Upper lobe of left lung (tissue), 6 donors: ENCODE results near the gene DENND10. TPM values are rescaled to one million over a fixed set of nuclear protein-coding genes. Genes with fewer than 3 reads are reported as not detected.

Source experiments
- ATAC-seq, 2 donors: fragments of 200-7000 bp; cut with Tn5 transposase; one replicate each; pipeline ENCODE4 v1.9.1; 2022; ENCODE audit warnings: mild to moderate bottlenecking in 2 of 2, moderate library complexity in 2 of 2; ENCODE audit not compliant: low FRiP score in 2 of 2
- DNase-seq, 2 donors: peaks; one replicate each; pipeline ENCODE4 v3.0.0-alpha.2; 2019 to 2020
- H3K27ac ChIP-seq, 4 donors: fragments of 200-600 bp; sonication (generic); one replicate each; pipeline ENCODE4 v1.5.1; 2016 to 2019
- H3K27me3 ChIP-seq, 4 donors: fragments of 200-600 bp; sonication (generic); one replicate each; pipeline ENCODE4 v1.5.1; 2017 to 2019
- H3K36me3 ChIP-seq, 4 donors: fragments of 200-600 bp; sonication (generic); one replicate each; pipeline ENCODE4 v1.5.1; 2016 to 2019
- H3K4me1 ChIP-seq, 4 donors: fragments of 200-600 bp; sonication (generic); one replicate each; pipeline ENCODE4 v1.5.1; 2018 to 2019
- H3K4me3 ChIP-seq, 4 donors: fragments of 200-600 bp; sonication (generic); one replicate each; pipeline ENCODE4 v1.5.1; 2017 to 2019; ENCODE audit warnings: mild to moderate bottlenecking in 2 of 4, moderate library complexity in 1 of 4
- H3K9me3 ChIP-seq, 4 donors: fragments of 200-600 bp; sonication (generic); one replicate each; pipeline ENCODE4 v1.5.1; 2018 to 2019
- CTCF ChIP-seq, 6 experiments: fragments of 450-650 bp in 4 of 6; fragments of 200-600 bp in 2 of 6; sonication (generic) in 2 of 6; IDR thresholded peaks; one replicate each; pipeline ENCODE4 v1.5.1; 2016 to 2019; ENCODE audit warnings: antibody characterized with exemption in 6 of 6
- EP300 ChIP-seq, 4 donors: sonication (generic); formaldehyde crosslinking; IDR thresholded peaks; one replicate each; pipeline ENCODE4 v1.5.1; 2017; ENCODE audit warnings: antibody characterized with exemption in 4 of 4, control low read depth in 2 of 4
- POLR2A ChIP-seq, 4 donors: fragments of 450-650 bp; IDR thresholded peaks; one replicate each; pipeline ENCODE4 v1.5.1; 2016 to 2017; ENCODE audit warnings: antibody characterized with exemption in 4 of 4, mild to moderate bottlenecking in 2 of 4
- POLR2AphosphoS5 ChIP-seq, 2 donors: sonication (generic); formaldehyde crosslinking; IDR thresholded peaks; one replicate each; pipeline ENCODE4 v1.5.1; 2017; ENCODE audit warnings: antibody characterized with exemption in 2 of 2
- WGBS, 2 donors: methylation state at CpG; one replicate each; pipeline ENCODE4 v1.1.5; 2017 to 2018; 5-methylcytosine and 5-hydroxymethylcytosine counted together
- total RNA-seq, 6 donors: library from RNA; depleted of rRNA in 4 of 6; stranded (reverse); fragments of >200 nt in 4 of 6; gene quantifications; one replicate each; pipeline versions ENCODE4 v1.1.0 to v1.2.1, GENCODE V29; 2016 to 2021
- donor health status: DM: no; HTN: no; CAD: no; lungs with moderate emphysema.
- donor health status: DM: no; HTN: yes; CAD: no; lungs with severe emphysema.

The DENND10 gene
- total RNA-seq, 6 donors from 2014 or later, result 17.8 to 53.5 (median 29.9) TPM

GRCh38 chr10:119115926-119116325, 12.0 kb downstream of the DENND10 start:
- no peak for ATAC-seq

GRCh38 chr10:119116326-119116951, 12.5 kb downstream of the DENND10 start:
- TF ChIP-seq EP300 (IDR thresholded peaks at IDR 0.05), result no peak
- no peaks in the 10 kb centered on the region for H3K9me3 ChIP-seq
- no peak overlapping the region for H3K4me3 ChIP-seq
- no peak overlapping the region for H3K27ac ChIP-seq
- H3K36me3 ChIP-seq, result peaks cover 17 to 86% (median 34%) of the 10 kb centered on the region in 4 donors
- DNase-seq, result no peak
- H3K4me1 ChIP-seq, result no peaks in the 10 kb centered on the region
- no peaks in the 10 kb centered on the region for H3K27me3 ChIP-seq
- ATAC-seq, result no peak
- WGBS, 2 donors, result 94 to 99% methylated on average over 6 of the region's 6 CpGs

More at GRCh38 chr10:119115926-119116325, 12.0 kb downstream of the DENND10 start:
- 83 to 93% methylated on average over 9 of the region's 9 CpGs for WGBS, 2 donors
- Histone ChIP-seq H3K36me3 (peaks cover 17 to 87% (median 34%) of the 10 kb centered on the region in 4 donors), H3K4me3 (no peak overlapping the region), H3K27me3 (no peaks in the 10 kb centered on the region), H3K4me1 (no peaks in the 10 kb centered on the region), H3K9me3 (no peaks in the 10 kb centered on the region), H3K27ac (no peak overlapping the region)
- DNase-seq, result no peak
- no peak for TF ChIP-seq EP300 (IDR thresholded peaks at IDR 0.05)

- peaks cover 21 to 86% (median 40%) of the 10 kb centered on the region in 4 donors for H3K36me3 ChIP-seq
- H3K27ac ChIP-seq, result no peak overlapping the region
- no peak for DNase-seq
- TF ChIP-seq POLR2A (IDR thresholded peaks at IDR 0.05), result no peak
- no peak for TF ChIP-seq CTCF (IDR thresholded peaks at IDR 0.05)
- no peak for TF ChIP-seq EP300 (IDR thresholded peaks at IDR 0.05)
- TF ChIP-seq POLR2AphosphoS5 (IDR thresholded peaks at IDR 0.05), result no peak
- WGBS, 2 donors, result 93 to 97% methylated on average over 5 of the region's 5 CpGs
- H3K27me3 ChIP-seq, result no peaks in the 10 kb centered on the region
- H3K9me3 ChIP-seq, result no peaks in the 10 kb centered on the region
- no peak for ATAC-seq
- H3K4me3 ChIP-seq, result no peak overlapping the region
- no peaks in the 10 kb centered on the region for H3K4me1 ChIP-seq
Observed at GRCh38 chr10:119118231-119118630, 14.3 kb downstream of the DENND10 start.

- Histone ChIP-seq H3K9me3 (no peaks in the 10 kb centered on the region), H3K4me3 (no peak overlapping the region), H3K27ac (no peak overlapping the region), H3K4me1 (no peaks in the 10 kb centered on the region), H3K27me3 (no peaks in the 10 kb centered on the region), H3K36me3 (peaks cover 21 to 86% (median 44%) of the 10 kb centered on the region in 4 donors)
- WGBS, 2 donors, result 100% methylated on average over 1 of the region's 1 CpG
- ATAC-seq, result no peak
- no peak for TF ChIP-seq EP300 (IDR thresholded peaks at IDR 0.05)
- no peak for TF ChIP-seq POLR2AphosphoS5 (IDR thresholded peaks at IDR 0.05)
- no peak for TF ChIP-seq POLR2A (IDR thresholded peaks at IDR 0.05)
- TF ChIP-seq CTCF (IDR thresholded peaks at IDR 0.05), result no peak
- no peak for DNase-seq
Observed at GRCh38 chr10:119119400-119119799, 15.5 kb downstream of the DENND10 start.

GRCh38 chr10:119120413-119120867, 16.5 kb downstream of the DENND10 start:
- Histone ChIP-seq H3K4me3 (no peak overlapping the region), H3K4me1 (no peaks in the 10 kb centered on the region), H3K27me3 (no peaks in the 10 kb centered on the region), H3K27ac (no peak overlapping the region), H3K36me3 (peaks cover 24 to 90% (median 44%) of the 10 kb centered on the region in 4 donors), H3K9me3 (no peaks in the 10 kb centered on the region)
- ATAC-seq (no peak), DNase-seq (no peak)
- 69 to 83% methylated on average over 4 of the region's 4 CpGs for WGBS, 2 donors
- TF ChIP-seq POLR2A (IDR thresholded peaks at IDR 0.05) (no peak), POLR2AphosphoS5 (IDR thresholded peaks at IDR 0.05) (no peak), EP300 (IDR thresholded peaks at IDR 0.05) (no peak), CTCF (IDR thresholded peaks at IDR 0.05) (no peak)

GRCh38 chr10:119120875-119121274, 17.0 kb downstream of the DENND10 start:
- Histone ChIP-seq H3K4me3 (no peak overlapping the region), H3K27ac (no peak overlapping the region), H3K4me1 (no peaks in the 10 kb centered on the region), H3K9me3 (no peaks in the 10 kb centered on the region), H3K36me3 (peaks cover 24 to 91% (median 47%) of the 10 kb centered on the region in 4 donors), H3K27me3 (no peaks in the 10 kb centered on the region)
- DNase-seq, result no peak
- TF ChIP-seq POLR2AphosphoS5 (IDR thresholded peaks at IDR 0.05) (no peak), CTCF (IDR thresholded peaks at IDR 0.05) (no peak), POLR2A (IDR thresholded peaks at IDR 0.05) (no peak), EP300 (IDR thresholded peaks at IDR 0.05) (no peak)
- no peak for ATAC-seq
- WGBS, 2 donors, result 89 to 96% methylated on average over 2 of the region's 2 CpGs
